Superior temporal gyrus (tissue), 1 donor: ENCODE results near the gene PTGDR.

Experiments used
- DNase-seq: peaks from one replicate; pipeline ENCODE4 v3.0.0-alpha.2; 2016; ENCODE audit errors: extremely low spot score

The PTGDR gene

DNA sequence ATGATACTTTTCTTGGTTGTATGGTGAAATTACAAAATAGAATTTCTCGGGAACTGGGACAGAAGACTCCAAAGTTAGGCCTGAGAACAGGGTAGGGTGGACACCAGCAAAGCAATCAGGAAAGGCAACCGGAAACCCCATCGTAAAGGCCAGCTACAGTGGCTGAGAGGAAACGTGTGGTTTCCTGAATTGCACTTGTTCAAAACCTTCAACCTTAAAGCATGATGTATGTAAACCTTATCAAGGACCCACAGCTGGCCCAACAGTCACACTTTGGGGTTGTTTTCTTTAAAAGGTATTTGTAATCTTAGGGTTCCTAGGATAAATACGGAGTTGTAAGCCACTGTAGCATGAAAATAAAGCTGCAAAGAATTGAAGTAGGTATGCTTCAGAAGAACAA lies 2.2 kb upstream of the PTGDR start:
- DNase-seq: no peak

DNA sequence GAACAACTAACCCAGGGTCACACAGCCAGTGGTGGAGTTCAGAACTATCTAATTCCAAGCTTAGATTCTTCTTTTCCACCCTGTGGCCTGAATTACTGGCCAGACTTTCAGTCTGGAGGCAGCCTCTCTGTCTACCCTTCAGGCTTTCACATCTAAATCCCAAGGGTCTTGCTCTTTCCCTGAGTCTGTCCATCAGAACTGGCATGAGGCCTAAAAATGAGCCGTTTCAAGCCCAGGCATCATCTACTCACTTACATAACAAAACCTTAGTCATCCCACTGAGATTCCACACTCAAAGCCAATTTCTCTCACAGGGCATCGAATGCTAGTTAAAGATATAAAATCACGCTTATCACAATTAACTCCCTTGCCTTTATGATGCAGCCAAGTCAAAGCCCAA lies 1.3 kb upstream of the PTGDR start:
- DNase-seq: no peak

- DNase-seq: no peak
Observed at GRCh38 chr14:52266782-52267181, 716 bp upstream of the PTGDR start.

DNA sequence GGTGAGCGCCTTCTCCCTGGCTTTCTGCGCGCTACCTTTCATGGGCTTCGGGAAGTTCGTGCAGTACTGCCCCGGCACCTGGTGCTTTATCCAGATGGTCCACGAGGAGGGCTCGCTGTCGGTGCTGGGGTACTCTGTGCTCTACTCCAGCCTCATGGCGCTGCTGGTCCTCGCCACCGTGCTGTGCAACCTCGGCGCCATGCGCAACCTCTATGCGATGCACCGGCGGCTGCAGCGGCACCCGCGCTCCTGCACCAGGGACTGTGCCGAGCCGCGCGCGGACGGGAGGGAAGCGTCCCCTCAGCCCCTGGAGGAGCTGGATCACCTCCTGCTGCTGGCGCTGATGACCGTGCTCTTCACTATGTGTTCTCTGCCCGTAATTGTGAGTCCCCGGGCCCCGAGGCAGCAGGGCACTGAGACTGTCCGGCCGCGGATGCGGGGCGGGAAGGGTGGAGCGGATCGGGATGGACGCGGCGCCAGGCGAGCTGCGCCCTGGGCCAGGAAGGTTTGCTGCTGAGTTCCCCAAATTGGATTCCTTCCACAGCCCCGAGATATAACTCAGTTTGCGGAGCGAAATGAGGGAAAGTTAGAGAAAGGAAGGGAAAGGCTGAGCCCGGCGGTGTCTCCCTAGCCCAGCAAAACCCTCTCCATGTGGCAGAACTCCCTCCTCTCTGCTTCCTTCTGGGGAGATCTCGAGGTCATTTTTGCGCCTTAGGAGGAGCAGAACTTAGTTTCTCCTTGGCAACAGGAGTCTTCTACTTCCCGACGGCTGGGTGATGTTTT lies 972 bp downstream of the PTGDR start:
- no peak for DNase-seq

GRCh38 chr14:52269100-52269499 lies 1.6 kb downstream of the PTGDR start:
- no peak for DNase-seq

DNA sequence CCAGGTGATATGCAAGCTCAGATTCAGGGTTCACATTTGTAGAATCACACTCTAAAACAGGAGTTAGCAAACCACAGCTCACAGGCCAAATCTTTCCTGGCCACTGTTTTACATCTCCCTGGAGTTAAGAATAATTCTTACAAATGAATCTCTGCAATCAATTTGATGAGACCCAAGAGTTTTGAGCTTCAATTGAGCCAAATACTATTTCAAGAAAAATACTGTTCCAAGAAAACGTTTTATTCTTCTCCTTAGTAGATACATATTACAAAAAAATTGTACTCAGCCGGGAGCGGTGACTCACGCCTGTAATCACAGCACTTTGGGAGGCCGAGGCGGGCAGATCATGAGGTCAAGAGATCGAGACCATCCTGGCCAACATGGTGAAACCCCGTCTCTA lies 2.5 kb downstream of the PTGDR start:
- no peak for DNase-seq

DNA sequence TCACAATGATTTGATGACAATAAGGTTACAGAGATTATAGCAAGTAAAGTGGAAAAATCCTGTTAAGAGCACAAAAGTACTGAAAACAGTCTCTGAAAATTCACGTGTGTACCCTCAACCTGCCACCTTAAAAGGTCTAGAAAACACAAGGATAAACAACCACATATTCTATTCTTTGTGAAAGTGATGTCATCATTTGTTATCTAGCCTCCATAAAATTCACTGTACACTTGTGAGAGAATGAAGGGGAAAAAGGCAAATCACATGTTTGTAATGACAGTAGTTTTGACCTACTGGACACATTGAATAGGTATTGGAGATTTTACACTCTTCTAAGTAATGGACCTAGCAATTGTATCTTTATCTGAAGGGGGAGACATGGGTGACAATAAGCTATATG lies 4.0 kb downstream of the PTGDR start:
- no peak for DNase-seq

DNA sequence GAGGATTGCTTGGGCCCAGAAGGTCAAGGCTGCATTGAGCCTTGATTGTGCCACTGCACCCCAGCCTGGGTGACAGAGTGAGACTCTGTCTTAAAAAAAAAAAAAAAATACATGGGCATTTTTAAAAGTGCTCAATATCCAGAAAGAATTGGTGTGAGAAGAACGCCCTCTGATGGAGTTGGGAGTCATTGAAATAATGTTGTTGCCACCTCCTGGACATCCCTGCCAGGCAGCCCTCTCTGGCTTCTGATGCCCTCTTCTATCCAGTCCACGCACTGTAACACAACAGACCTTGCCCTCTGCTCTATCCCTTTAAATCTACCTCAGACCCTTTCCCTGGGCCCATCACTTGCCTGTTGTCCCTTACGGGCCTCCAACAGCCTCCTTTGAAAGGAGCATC lies 4.9 kb downstream of the PTGDR start:
- no peak for DNase-seq

DNA sequence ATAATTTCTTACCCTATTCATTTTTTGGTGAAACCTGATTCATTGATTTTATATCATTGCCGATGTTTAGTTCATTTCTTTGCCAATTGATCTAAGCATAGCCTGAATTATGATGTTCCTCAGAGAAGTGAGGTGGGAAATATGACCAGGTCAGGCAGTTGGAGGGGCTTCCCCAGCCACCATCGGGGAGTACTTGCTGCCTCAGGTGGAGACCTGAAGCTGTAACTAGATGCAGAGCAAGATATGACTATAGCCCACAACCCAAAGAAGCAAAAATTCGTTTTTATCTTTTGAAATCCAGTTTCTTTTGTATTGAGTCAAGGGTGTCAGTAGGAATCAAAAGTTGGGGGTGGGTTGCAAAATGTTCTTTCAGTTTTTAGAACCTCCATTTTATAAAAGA lies 7.9 kb downstream of the PTGDR start:
- DNase-seq: no peak

DNA sequence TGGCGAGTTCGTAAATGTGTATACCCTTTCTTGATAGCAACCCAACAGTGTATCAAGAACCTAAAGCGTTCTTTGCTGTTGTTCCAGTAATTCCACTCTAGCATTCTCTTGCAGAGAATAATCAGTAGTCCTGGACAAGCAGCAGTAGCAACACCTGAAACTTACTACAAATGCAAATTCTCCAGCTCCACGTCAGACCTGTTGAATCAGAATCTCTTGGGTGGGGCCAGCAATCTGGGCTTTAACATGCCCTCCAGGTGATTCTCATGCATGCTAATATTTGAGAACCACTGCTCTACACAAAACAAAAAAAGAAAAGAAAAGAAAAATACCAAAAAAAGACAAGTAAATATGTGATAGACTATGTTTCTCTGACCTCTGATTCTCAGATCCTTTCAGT lies 10.1 kb downstream of the PTGDR start:
- DNase-seq: no peak

DNA sequence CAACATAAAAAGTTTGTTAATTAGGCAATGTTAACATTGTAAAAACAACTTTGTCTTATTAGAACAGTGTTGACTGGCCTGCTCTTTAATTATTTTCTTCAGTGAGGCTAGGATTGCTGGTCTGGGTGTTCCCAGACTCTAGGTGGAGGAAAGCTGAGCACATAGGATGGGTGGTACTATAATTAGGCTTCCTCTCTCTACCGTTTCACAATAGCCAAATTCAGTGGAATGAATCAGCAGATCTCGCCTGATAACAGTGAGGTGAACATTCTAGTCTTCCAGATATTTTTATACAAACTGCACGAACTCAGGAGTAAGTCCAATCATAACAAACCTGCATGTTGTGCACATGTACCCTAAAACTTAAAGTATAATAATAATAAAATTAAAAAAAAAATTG lies 11.9 kb downstream of the PTGDR start:
- no peak for DNase-seq

- no peak for DNase-seq
Observed at GRCh38 chr14:52283099-52283498, 15.6 kb downstream of the PTGDR start.

- DNase-seq: peak; percentile 41
Observed at GRCh38 chr14:52286661-52287649, 19.5 kb downstream of the PTGDR start.

DNA sequence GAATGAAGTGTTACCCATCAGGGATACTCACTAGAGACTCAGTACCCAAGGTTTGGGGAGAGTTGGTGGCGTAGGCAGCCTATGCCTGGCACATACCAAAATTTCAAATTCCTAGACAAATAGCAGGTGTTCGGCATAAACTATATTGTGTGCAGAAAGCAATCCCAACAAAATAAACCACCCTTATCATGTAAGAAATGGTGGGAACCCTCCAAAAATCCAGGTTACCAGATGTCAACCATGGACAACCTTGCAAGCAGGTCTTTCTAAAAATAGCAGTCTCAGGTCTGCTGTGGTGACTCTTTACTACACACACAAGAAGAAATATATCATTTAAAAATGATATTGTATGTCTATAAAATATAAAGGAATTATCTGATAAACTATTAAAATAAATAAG lies 28.9 kb downstream of the PTGDR start:
- DNase-seq: no peak

DNA sequence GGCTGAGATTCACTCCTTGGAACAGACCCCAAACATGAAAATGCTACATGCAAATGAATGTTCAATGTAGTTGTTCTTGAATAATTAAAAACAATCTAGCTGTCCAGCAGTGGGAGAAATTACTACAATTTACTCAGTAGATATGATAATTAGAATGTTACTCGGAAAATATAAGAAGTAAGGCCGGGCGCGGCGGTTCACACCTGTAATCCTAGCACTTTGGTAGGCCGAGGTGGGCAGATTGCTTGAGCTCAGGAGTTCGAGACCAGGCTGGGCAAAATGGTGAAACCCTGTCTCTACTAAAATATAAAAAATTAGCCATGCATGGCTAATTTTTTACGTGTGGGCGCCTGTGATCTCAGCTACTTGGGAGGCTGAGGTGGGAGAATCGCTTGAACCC lies 31.3 kb downstream of the PTGDR start:
- DNase-seq: no peak

- DNase-seq: peak; percentile 82
Observed at GRCh38 chr14:52299692-52300278, 32.3 kb downstream of the PTGDR start.

DNA sequence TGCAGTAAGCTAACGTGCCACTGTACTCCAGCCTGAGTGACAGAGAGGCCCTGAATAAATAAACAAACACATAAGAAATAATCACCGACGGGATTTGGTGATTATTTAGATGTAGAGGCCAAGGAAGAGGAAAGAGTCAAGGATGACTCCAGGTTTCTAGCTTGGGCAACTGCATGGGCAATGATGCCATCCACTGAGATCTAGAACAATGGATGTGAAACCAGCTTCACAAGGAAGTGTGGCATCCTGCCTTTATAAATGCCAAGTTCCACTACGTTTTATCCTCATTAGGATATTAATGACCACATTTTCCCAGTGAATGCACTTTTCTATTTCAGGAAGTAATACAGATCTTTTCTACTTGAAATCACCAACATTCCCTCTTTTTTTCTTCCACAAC lies 35.7 kb downstream of the PTGDR start:
- DNase-seq: no peak

GRCh38 chr14:52304248-52304904 lies 36.9 kb downstream of the PTGDR start:
- DNase-seq: no peak

- no peak for DNase-seq
Observed at GRCh38 chr14:52305014-52305413, 37.5 kb downstream of the PTGDR start.

- DNase-seq: no peak
Observed at GRCh38 chr14:52307376-52307775, 39.9 kb downstream of the PTGDR start.

DNA sequence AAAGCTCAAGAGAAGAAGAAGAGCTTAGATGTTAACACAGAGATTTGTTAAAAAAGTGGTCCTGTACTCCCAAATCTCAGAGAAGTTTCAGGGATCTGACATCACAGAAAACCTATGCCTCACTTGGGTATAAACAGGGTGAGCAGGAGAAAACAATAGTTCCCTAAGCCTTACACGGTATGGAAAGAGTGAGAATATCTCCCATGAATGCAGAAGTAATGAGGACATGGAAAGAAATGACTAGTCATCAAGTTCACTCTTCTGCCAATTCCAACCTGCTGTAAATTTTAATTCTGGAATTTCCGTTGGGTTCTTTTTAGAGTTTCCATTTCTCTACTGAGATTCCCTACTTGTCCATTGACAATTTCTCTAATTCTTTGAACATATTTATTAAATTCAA lies 40.4 kb downstream of the PTGDR start:
- no peak for DNase-seq

DNA sequence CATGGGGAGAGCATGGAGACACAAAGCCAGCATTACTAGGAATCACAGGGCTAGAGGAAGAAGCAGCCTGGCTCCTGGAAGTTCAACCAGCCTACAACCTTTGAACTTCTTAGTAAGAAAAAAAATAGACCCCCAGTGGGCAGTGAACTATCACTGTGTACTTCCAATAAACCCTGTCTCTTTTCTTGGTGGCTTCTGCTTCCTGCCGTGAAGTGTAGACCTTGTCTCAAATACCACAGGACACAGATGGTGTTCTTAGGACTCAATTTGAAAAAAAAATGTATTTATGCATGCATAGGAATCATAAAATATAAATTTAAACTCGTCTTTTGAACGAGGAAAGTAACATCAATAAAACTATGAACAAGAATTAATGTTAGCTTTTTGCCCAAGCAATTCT lies 43.0 kb downstream of the PTGDR start:
- DNase-seq: no peak
